Urinary bladder (tissue), 4 donors: Measurements from ENCODE around the gene GRIK3. TPM values are rescaled to one million over a fixed set of nuclear protein-coding genes. Genes with fewer than 3 reads are reported as not detected.
A peak's percentile ranks its signal among the peaks of the same experiment; 100 is the strongest.

ENCODE experiments used
- DNase-seq: peaks from one replicate; pipeline ENCODE4 v3.0.0-alpha.2; 2015; ENCODE audit errors: extremely low spot score
- H3K27ac ChIP-seq: one replicate; pipeline ENCODE4 v1.5.1; 2013; ENCODE audit warnings: low read depth, mild to moderate bottlenecking, moderate library complexity
- H3K36me3 ChIP-seq: one replicate; pipeline ENCODE4 v1.6.1; 2013; ENCODE audit warnings: mild to moderate bottlenecking, moderate library complexity; ENCODE audit not compliant: insufficient read depth
- H3K4me1 ChIP-seq: one replicate; pipeline ENCODE4 v1.6.1; 2013; ENCODE audit warnings: mild to moderate bottlenecking, moderate library complexity; ENCODE audit not compliant: insufficient read depth
- H3K4me3 ChIP-seq: one replicate; pipeline ENCODE4 v1.5.1; 2013; ENCODE audit warnings: low read depth, low read length
- WGBS: extraction: QIAGEN DNeasy Blood & Tissue Kit; methylation state at CpG from one replicate; pipeline ENCODE4 v1.1.7; 2013; 5-methylcytosine and 5-hydroxymethylcytosine counted together
- polyA plus RNA-seq: library from polyadenylated mRNA; stranded (reverse); fragments of 200-250 nt; gene quantifications from one replicate; pipeline ENCODE4 v1.2.3, GENCODE V29; 2013
- total RNA-seq: library from RNA; depleted of rRNA; stranded (reverse); fragments of >200 nt; gene quantifications from one replicate; pipeline ENCODE4 v1.2.3, GENCODE V29; 2014
- donor health status: healthy with polysubstance abuse.
- donor health status: healthy.

GRIK3 gene
- total and polyA plus RNA-seq, 2 donors = 1.7 to 4.1 TPM

DNA sequence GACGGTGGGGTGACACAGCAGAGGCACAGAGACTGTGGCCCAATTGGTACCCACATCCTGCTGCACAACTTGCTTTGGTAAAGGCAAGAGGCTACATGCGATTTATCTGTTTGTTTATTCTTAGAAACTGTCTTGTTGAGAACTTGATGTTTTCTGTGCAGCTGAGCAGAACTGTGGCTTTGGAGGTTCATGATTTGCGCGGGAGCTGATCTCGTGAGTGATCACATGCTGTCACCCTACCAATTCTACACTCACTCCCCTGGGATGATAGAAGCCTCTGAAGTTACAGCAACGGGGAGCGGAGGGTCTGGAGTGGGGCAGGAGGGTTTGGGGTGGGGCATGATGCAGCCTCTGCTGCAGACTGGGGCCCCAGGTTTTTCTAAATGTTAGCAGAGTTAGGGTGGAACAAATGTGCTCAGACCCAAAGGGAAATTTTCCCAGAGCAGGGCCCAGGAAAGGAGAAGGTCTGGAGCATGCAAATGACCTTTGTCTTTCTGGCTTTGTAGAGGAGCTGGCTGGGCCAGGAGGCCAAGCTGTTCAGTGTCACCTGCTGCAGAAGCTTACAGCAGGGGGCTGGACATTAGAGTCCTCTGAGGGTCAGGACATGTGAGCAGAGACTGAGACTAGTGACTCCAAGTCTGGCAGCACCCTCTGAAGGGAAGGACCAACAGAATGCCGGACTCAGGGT, 83.6 kb downstream of the GRIK3 start:
- no peak for DNase-seq
- Histone ChIP-seq H3K36me3 (no peaks in the 10 kb centered on the region), H3K4me3 (no peak overlapping the region), H3K27ac (no peak overlapping the region), H3K4me1 (no peaks in the 10 kb centered on the region)
- WGBS = 66% methylated on average over 8 of the region's 8 CpGs

DNA sequence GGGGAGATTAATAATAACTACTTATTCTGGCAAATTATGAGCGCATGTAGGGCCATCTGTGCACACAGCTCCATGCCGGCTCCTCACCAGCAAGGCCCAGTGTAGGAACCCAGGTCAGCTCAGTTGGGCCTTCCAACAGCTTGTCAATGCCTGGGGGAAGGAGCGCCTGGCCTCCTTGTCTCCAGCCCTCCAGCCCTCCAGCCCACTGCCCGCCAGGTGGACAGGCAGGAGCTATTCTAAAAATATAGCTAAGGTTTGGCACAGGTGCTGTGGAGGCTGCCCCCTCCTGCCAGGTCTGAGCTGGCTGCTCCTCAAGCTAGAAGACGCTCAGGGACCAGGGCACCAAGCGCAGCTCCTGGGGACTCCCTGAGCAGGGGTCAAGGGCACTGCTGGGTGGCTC, 85.7 kb downstream of the GRIK3 start:
- Histone ChIP-seq H3K4me3 (no peak overlapping the region), H3K27ac (no peak overlapping the region), H3K4me1 (no peaks in the 10 kb centered on the region), H3K36me3 (no peaks in the 10 kb centered on the region)
- no peak for DNase-seq
- WGBS = 90% methylated on average over 6 of the region's 6 CpGs

DNA sequence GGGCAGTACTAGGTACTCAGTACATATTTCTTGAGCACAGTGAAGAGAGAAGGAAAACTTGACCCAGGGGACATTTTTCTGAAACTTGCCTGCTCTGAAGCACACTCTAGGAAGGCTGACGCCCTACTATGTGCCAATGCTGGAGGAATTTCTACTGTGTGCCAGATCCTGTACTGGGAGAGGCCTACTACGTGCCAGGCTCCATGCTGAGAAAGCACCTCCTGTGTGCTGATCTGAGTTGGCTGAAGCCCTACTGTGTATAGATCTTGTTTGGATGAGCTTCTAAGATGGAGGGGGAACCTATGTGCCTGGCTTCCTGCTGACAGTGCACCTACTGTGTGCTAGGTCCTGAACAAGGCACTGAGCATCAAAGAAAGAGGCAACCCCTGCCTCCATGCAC, 86.2 kb downstream of the GRIK3 start:
- WGBS = 56% methylated on average over 2 of the region's 2 CpGs
- Histone ChIP-seq H3K27ac (no peak overlapping the region), H3K36me3 (no peaks in the 10 kb centered on the region), H3K4me1 (no peaks in the 10 kb centered on the region), H3K4me3 (no peak overlapping the region)
- no peak for DNase-seq

DNA sequence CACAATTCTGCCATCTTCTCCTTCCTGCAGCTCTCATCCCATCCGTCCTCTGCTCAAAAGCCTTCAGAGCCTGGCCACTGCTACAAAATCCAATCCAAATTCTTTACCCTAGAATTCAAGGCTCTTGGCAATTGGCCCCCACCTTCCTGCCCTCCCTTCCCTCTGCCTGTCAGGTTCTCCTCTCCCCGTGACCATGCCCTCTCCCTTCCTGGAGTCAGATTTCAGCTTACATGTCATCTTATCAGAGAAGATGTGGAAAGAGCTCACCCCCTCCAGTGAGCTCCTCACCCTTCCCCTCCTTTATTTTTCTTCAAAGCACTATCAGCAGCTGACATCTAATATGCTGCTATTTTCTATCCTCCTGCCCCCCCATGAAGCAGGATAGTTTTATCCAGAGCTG, 86.9 kb downstream of the GRIK3 start:
- WGBS = 12% methylated on average over 2 of the region's 2 CpGs

DNA sequence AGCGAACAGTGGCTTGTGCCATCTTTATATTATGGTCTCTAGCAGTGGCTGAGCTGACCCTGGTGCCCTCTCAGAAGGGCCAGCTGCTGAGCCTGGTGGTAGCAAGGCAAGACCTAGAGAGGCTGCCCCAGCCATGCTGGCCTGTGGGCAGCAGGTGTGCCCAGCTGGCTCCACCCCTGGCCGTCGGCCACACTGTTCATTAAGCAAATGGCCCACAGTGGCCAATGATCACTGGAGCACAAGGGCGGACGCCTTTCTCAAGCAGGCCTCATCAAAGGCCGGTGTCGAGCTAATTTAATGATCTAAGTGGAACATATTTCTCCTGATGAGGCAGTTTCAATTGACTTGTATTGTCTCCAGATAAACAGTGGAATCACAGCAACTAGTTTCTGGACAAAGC, 89.4 kb downstream of the GRIK3 start:
- H3K27ac ChIP-seq = no peak overlapping the region
- WGBS = 74% methylated on average over 7 of the region's 7 CpGs
- H3K4me3 ChIP-seq = no peak overlapping the region
- DNase-seq = no peak
- H3K36me3 ChIP-seq = no peaks in the 10 kb centered on the region
- no peaks in the 10 kb centered on the region for H3K4me1 ChIP-seq

More for the DNA sequence above, 86.9 kb downstream of the GRIK3 start:
- no peaks in the 10 kb centered on the region for H3K36me3 ChIP-seq
- H3K4me1 ChIP-seq = no peaks in the 10 kb centered on the region
- no peak overlapping the region for H3K4me3 ChIP-seq
- DNase-seq = no peak
- no peak overlapping the region for H3K27ac ChIP-seq

DNA sequence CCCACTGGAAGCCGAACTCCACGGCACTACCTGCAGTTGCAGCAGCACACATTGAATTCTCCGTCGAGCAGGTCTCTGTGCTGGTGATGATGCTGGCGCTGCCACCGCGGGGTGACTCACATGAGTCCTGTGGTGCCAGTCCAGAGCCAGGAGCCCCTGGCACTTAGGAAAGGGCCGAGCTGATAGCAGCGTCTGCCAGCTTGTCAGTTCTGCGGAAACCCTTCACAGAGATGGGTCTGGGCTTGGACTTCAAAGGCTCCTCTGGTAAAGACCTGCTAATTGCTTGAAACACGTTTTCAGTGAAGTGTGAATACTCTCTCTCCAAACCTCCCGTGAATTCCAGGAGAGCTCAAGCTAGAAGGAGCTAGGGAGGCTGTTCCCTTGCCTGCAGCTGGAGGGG, 92.2 kb downstream of the GRIK3 start:
- Histone ChIP-seq H3K36me3 (no peaks in the 10 kb centered on the region), H3K27ac (no peak overlapping the region), H3K4me1 (no peaks in the 10 kb centered on the region), H3K4me3 (no peak overlapping the region)
- DNase-seq = no peak
- WGBS = 43% methylated on average over 12 of the region's 12 CpGs

DNA sequence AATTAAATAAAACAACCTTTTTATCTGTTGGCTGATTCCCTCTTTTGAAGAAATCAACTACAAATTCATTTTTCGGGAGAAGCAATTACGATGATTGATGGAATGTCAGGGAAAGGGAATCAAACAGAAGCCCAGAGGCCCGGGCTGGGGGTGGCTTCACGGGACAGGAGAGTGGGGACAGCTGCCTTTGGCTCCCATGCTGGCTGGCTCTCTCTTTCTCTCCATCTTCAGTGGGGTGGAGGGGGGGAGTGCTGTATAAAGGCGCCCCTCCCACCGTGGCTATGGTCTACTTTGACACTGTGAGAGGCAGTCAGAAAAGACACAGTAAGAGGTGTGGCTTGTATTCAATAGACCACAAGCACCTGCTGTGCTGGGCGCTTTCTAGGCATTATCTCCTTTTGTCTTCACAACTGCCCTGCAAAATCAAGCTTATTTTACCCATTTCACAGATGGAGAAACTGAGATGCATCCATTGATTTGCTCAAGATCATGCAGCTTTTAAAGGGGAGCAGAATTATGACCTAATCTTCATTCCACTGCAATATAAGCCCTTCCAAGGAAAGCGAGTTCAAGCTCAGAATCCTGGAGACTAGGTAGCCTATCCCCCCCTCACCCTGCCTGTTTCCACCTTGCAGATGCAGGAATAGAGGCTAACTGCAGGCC, 92.9 kb downstream of the GRIK3 start:
- WGBS = 51% methylated on average over 8 of the region's 8 CpGs
- no peak for DNase-seq
- Histone ChIP-seq H3K4me3 (no peak overlapping the region), H3K36me3 (no peaks in the 10 kb centered on the region), H3K27ac (no peak overlapping the region), H3K4me1 (no peaks in the 10 kb centered on the region)

DNA sequence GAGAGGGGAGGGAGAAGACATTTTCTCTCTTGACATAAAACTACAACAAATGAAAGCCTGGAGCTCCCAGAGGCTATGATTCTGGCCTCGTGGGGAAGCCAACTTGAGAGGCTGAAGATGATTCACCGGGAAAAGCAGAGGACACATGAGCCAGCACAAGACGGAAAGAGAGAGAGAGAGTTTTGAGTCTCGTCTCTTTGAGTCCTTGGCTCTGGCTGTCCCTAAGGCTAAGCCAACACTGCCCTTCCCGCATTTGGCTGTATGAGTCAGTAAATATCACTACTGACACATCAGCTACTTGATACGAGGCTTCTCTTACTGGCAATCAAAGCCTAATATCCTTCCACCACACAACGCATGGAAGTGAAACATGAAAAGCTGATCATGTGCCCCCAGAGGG, 95.5 kb downstream of the GRIK3 start:
- no peaks in the 10 kb centered on the region for H3K36me3 ChIP-seq

DNA sequence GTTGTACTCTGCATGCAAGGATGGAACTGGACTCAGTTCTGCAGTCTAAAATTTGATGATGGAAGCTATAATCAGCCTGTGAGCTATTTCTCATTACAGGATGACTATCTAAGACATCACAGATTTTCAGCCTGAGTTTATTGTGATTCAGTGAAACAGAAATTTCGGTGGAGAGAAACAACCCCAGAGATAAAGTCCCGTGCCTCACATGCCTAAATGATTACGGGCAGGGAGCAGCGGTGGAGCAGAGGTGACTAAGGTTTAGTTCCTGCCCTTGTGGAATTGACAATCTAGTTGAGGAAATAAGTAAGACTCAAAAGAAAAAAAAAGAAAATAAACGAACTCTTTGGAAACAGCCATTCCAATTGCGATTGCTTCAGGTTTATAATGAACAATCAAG, 96.9 kb downstream of the GRIK3 start:
- Histone ChIP-seq H3K4me1 (no peaks in the 10 kb centered on the region), H3K27ac (no peak overlapping the region), H3K36me3 (no peaks in the 10 kb centered on the region), H3K4me3 (no peak overlapping the region)
- DNase-seq = no peak
- 81% methylated on average over 6 of the region's 6 CpGs for WGBS

More for the DNA sequence above, 95.5 kb downstream of the GRIK3 start:
- Histone ChIP-seq H3K4me1 (no peaks in the 10 kb centered on the region), H3K27ac (no peak overlapping the region), H3K4me3 (no peak overlapping the region)
- DNase-seq = no peak
- 65% methylated on average over 7 of the region's 7 CpGs for WGBS

DNA sequence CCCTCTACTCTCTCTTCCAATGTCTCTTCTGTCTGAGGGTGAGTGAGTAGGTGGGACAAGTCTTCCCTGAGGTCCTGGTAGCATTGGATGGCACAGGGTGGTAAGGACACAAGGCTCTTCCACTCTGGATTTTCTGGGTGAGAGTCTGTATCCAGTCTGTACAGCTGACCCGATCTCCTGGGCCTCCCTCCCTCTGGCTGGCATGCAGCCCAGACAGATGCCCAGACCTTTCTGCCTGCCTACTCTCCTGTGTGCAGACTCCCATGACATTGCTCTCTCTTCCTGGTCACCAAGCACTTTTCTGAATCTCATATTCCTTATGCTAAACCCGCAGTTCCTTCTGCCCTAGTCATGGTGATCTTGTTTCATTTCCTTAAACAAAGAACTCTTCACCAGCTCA, 100.3 kb downstream of the GRIK3 start:
- 71% methylated on average over 2 of the region's 2 CpGs for WGBS

DNA sequence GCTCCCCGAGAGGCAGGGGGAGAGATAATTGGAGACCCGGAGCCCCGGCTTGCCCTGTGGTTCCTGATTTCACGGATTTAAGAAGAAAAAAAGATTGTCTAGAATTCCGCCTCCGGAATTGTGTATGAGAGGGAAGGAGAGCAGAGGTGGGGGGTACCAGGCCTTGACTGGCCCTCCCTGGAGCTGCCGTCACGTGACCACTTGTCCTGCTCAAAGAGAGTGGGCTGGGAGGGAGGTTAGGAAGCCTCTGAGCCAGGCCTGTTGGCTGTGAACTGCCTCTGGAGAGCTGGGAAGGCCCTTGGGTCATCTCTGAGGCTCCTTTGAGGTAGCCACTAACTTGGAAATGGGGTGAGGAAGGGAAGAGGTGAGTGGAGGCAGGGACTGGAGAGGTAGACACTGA, 106.5 kb downstream of the GRIK3 start:
- 67% methylated on average over 8 of the region's 8 CpGs for WGBS

More for the DNA sequence above, 100.3 kb downstream of the GRIK3 start:
- Histone ChIP-seq H3K4me3 (no peak overlapping the region), H3K27ac (no peak overlapping the region), H3K36me3 (no peaks in the 10 kb centered on the region), H3K4me1 (no peaks in the 10 kb centered on the region)
- no peak for DNase-seq

DNA sequence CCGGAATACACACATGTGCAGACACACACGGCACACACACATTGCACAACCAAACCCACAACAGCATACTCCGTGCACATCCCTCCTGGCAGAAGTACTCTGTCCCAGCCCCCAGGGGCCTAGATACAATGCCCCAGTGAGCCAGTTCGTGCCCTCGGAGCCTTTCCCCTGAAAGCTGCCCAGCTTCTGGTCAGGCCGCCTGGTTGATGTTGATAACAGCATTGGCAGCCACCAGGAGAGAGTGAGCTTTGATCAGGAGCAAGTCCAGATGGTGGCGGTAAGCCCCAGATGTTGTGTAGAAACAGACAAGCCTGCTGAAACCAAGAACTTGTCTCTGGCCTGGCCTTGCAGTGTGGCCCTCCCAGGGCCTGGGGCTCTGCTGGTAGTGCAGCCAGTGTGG, 109.1 kb downstream of the GRIK3 start:
- DNase-seq = no peak
- H3K36me3 ChIP-seq = no peaks in the 10 kb centered on the region
- H3K4me3 ChIP-seq = no peak overlapping the region
- H3K27ac ChIP-seq = no peak overlapping the region
- no peaks in the 10 kb centered on the region for H3K4me1 ChIP-seq
- WGBS = 71% methylated on average over 7 of the region's 7 CpGs

More for the DNA sequence above, 106.5 kb downstream of the GRIK3 start:
- DNase-seq = no peak
- Histone ChIP-seq H3K27ac (no peak overlapping the region), H3K36me3 (no peaks in the 10 kb centered on the region), H3K4me3 (no peak overlapping the region), H3K4me1 (no peaks in the 10 kb centered on the region)

DNA sequence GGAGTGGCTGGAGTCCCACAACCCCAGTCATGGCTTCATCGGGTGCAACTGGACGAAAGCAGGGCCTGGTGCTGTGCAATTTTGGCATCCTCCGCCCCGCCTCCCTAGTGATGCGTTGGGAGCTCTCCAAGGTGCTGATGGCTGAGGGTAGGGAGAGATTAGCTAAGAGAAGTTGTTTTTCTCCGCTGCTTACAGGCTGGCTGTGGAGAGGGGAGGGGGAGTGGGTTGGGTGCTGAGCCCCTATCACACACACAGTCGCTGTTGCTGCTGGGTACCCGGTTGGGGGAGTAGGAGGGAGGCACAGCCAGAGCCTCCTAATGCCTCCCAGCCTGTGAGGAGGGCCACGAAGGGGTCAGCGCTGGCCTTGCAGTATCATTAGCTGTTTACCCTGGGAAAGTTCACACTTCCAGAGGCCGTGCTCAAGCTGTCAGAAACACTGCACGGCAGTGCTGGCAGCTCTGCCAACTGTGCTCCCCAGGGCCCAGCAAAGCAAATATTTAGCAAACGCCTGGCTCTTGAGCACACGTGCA, 110.0 kb downstream of the GRIK3 start:
- 6% methylated on average over 14 of the region's 14 CpGs for WGBS
- H3K27ac ChIP-seq = no peak overlapping the region
- H3K36me3 ChIP-seq = no peaks in the 10 kb centered on the region
- H3K4me1 ChIP-seq = no peaks in the 10 kb centered on the region
- no peak overlapping the region for H3K4me3 ChIP-seq
- DNase-seq = peak; percentile 15
